NCI-H1048 (cell line): ENCODE results near the gene FIBCD1.

Experiments
- DNase-seq: peaks from one replicate; lab custom pipeline; 2025; lab: John Stamatoyannopoulos, UW

FIBCD1 gene

GRCh38 chr9:130906735-130907416 is 32.2 kb downstream of the FIBCD1 start:
- DNase-seq = no peak

GRCh38 chr9:130905902-130906734 is 32.9 kb downstream of the FIBCD1 start:
- DNase-seq = no peak

- DNase-seq = no peak
These were observed 33.7 kb downstream of the FIBCD1 start for GRCh38 chr9:130905125-130905901.

GRCh38 chr9:130904070-130905044 is 34.7 kb downstream of the FIBCD1 start:
- no peak for DNase-seq

- no peak for DNase-seq
These were observed 35.6 kb downstream of the FIBCD1 start for GRCh38 chr9:130903194-130904069.

GRCh38 chr9:130902204-130903185 is 36.6 kb downstream of the FIBCD1 start:
- no peak for DNase-seq

- no peak for DNase-seq
These were observed 37.4 kb downstream of the FIBCD1 start for GRCh38 chr9:130901498-130902203.

GRCh38 chr9:130900701-130901497 is 38.1 kb downstream of the FIBCD1 start:
- no peak for DNase-seq

- no peak for DNase-seq
These were observed 39.8 kb downstream of the FIBCD1 start for GRCh38 chr9:130899051-130899748.

GRCh38 chr9:130898552-130898852 is 40.5 kb downstream of the FIBCD1 start:
- no peak for DNase-seq

- no peak for DNase-seq
These were observed 41.0 kb downstream of the FIBCD1 start for GRCh38 chr9:130897848-130898551.

- DNase-seq = no peak
These were observed 41.8 kb downstream of the FIBCD1 start for GRCh38 chr9:130897105-130897751.

GRCh38 chr9:130896233-130897014 is 42.6 kb downstream of the FIBCD1 start, which contains the start of gene QRFP:
Gene QRFP (minus strand): TSS chr9:130896812. CDS start chr9:130893838, 2,974 bp downstream.
- DNase-seq = no peak

- DNase-seq = no peak
These were observed 43.4 kb downstream of the FIBCD1 start for GRCh38 chr9:130895481-130896232.
